GM12873 (cell line): ENCODE data around the gene NAB2.

Experiments used
- CTCF ChIP-seq: IDR thresholded peaks from 2 replicates; pipeline ENCODE4 v1.5.1; 2012; ENCODE audit warnings: low read depth, mild to moderate bottlenecking, moderate library complexity, low read length, control low read depth; ENCODE audit not compliant: insufficient read depth; ENCODE audit errors: missing control alignments

Gene NAB2

GRCh38 chr12:57079821-57080220 is 9.1 kb upstream of the NAB2 start:
- TF ChIP-seq CTCF, result no peak

- no peak for TF ChIP-seq CTCF
Observed at GRCh38 chr12:57080855-57081254, 8.1 kb upstream of the NAB2 start.

- TF ChIP-seq CTCF, result no peak
Observed at GRCh38 chr12:57085999-57086492, 2.9 kb upstream of the NAB2 start.

- peak; percentile 41 for TF ChIP-seq CTCF
Observed at GRCh38 chr12:57086493-57087009, 2.4 kb upstream of the NAB2 start.

- no peak for TF ChIP-seq CTCF
Observed at GRCh38 chr12:57087010-57087690, 1.8 kb upstream of the NAB2 start.

- no peak for TF ChIP-seq CTCF
Observed at GRCh38 chr12:57087691-57088353, 1.1 kb upstream of the NAB2 start.

GRCh38 chr12:57089271-57090245 is 644 bp downstream of the NAB2 start:
- TF ChIP-seq CTCF, result no peak
